GM23338 (cell line): ENCODE data around the gene FBXL20.

Experiments used
- CTCF ChIP-seq, 2 experiments: fragments of 200-600 bp in 1 of 2; sonication (generic) in 1 of 2; conservative IDR thresholded peaks; 2 replicates each; pipeline versions ENCODE4 v1.5.1 to v1.6.1; 2016 to 2017; ENCODE audit warnings: antibody characterized with exemption in 2 of 2, low read depth in 2 of 2, mild to moderate bottlenecking in 2 of 2, moderate library complexity in 1 of 2
- EZH2 ChIP-seq: fragments of 200-600 bp; sonication (generic); IDR thresholded peaks from one replicate; pipeline ENCODE4 v1.8.0; 2017; ENCODE audit warnings: antibody characterized with exemption, mild to moderate bottlenecking, low read depth; ENCODE audit not compliant: unreplicated experiment
- EZH2phosphoT487 ChIP-seq: fragments of 200-600 bp; sonication (generic); IDR thresholded peaks from one replicate; pipeline ENCODE4 v1.8.1; 2018; ENCODE audit warnings: antibody characterized with exemption; ENCODE audit not compliant: unreplicated experiment
- JUNB ChIP-seq: IDR thresholded peaks from one replicate; pipeline ENCODE4 v1.6.1; 2016; ENCODE audit warnings: antibody characterized with exemption; ENCODE audit not compliant: unreplicated experiment
- NANOG ChIP-seq: IDR thresholded peaks from 2 replicates; pipeline ENCODE4 v1.6.1; 2016; ENCODE audit warnings: antibody characterized with exemption, borderline replicate concordance
- POLR2AphosphoS5 ChIP-seq: IDR thresholded peaks from 2 replicates; pipeline ENCODE4 v1.6.1; 2016; ENCODE audit warnings: antibody characterized with exemption, low read depth
- ZNF331 ChIP-seq: fragments of 250-450 bp; sonication (Bioruptor Pico); IDR thresholded peaks from 2 replicates; pipeline ENCODE4 v1.5.0; 2020; ENCODE audit warnings: low read depth, mild to moderate bottlenecking, moderate library complexity
- TF ChIP-seq, protein P1 (sequence below): IDR thresholded peaks from one replicate; pipeline ENCODE4 v1.6.1; 2018; ENCODE audit warnings: antibody characterized with exemption; ENCODE audit not compliant: unreplicated experiment

DNA sequence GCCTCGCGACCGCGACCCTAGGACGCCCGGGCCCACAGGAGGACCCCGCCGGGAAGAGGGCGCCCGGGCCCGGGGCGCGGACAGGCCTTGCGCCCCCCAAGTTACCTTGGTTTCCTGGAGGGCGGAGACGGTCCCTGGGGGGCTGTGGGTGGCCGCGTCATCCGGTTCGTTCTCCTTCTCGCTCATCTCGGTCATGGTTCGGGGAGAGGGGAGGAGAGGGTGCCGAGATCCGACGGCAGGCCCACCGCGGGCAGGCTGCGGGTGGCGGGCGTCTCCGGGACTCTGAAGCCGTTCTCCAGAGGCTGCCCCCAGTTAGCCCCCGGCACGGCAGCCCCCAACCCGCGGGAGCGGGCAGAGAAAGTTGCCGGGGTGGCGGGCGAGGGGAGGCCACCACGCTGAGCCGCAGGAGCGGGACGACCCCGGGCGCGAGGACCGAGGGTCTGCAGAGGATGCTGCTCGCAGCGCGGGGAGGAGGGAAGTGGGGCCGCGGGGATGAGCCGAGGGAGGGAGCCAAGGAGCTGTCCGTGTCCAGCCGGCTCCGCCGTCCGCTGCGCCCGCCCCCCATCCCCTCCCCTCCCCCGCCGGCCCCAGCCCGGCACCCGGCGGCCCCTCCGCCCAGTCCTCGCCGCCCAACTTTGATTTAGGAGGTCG is 176.0 kb downstream of the FBXL20 start, which contains the start of gene STAC2:
- TF ChIP-seq CTCF (conservative IDR thresholded peaks at IDR 0.05; ENCODE audit: low read depth in 2 of 2) (no peak), EZH2phosphoT487 (no peak), EZH2 (peak; percentile 76), POLR2AphosphoS5 (no peak), JUNB (no peak), NANOG (no peak), ZNF331 (CRISPR knock-in tag) (no peak)
- TF ChIP-seq, protein P1, sequence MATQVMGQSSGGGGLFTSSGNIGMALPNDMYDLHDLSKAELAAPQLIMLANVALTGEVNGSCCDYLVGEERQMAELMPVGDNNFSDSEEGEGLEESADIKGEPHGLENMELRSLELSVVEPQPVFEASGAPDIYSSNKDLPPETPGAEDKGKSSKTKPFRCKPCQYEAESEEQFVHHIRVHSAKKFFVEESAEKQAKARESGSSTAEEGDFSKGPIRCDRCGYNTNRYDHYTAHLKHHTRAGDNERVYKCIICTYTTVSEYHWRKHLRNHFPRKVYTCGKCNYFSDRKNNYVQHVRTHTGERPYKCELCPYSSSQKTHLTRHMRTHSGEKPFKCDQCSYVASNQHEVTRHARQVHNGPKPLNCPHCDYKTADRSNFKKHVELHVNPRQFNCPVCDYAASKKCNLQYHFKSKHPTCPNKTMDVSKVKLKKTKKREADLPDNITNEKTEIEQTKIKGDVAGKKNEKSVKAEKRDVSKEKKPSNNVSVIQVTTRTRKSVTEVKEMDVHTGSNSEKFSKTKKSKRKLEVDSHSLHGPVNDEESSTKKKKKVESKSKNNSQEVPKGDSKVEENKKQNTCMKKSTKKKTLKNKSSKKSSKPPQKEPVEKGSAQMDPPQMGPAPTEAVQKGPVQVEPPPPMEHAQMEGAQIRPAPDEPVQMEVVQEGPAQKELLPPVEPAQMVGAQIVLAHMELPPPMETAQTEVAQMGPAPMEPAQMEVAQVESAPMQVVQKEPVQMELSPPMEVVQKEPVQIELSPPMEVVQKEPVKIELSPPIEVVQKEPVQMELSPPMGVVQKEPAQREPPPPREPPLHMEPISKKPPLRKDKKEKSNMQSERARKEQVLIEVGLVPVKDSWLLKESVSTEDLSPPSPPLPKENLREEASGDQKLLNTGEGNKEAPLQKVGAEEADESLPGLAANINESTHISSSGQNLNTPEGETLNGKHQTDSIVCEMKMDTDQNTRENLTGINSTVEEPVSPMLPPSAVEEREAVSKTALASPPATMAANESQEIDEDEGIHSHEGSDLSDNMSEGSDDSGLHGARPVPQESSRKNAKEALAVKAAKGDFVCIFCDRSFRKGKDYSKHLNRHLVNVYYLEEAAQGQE = no peak
